Ovary (tissue), 9 donors: ENCODE measurements around the gene FFAR4. TPM values are rescaled to one million over a fixed set of nuclear protein-coding genes. Genes with fewer than 3 reads are reported as not detected.

ENCODE experiments used
- DNase-seq, 5 donors: peaks; one replicate each; pipeline ENCODE4 v3.0.0-alpha.2; 2019 to 2020
- H3K27ac ChIP-seq, 2 donors: fragments of 200-600 bp; one replicate each; pipeline versions ENCODE4 v1.5.1 to v1.8.0; 2019 to 2022
- H3K27me3 ChIP-seq: fragments of 200-600 bp; one replicate; pipeline ENCODE4 v1.8.0; 2022
- H3K36me3 ChIP-seq: fragments of 200-600 bp; sonication (generic); one replicate; pipeline ENCODE4 v1.5.1; 2019
- H3K4me1 ChIP-seq: one replicate; pipeline ENCODE4 v1.8.1; 2013; ENCODE audit warnings: mild to moderate bottlenecking, moderate library complexity; ENCODE audit not compliant: insufficient read depth
- H3K4me3 ChIP-seq: fragments of 200-600 bp; sonication (generic); one replicate; pipeline ENCODE4 v1.5.1; 2017
- H3K9me3 ChIP-seq, 2 donors: fragments of 200-600 bp in 1 of 2; sonication (generic) in 1 of 2; one replicate each; pipeline versions ENCODE4 v1.5.1 to v1.8.1; 2013 to 2019; ENCODE audit warnings: mild to moderate bottlenecking in 1 of 2, moderate library complexity in 1 of 2
- EP300 ChIP-seq: sonication (generic); formaldehyde crosslinking; IDR thresholded peaks from one replicate; pipeline ENCODE4 v1.6.1; 2017; ENCODE audit warnings: antibody characterized with exemption
- POLR2A ChIP-seq: fragments of 450-650 bp; IDR thresholded peaks from one replicate; pipeline ENCODE4 v1.6.1; 2017; ENCODE audit warnings: antibody characterized with exemption, mild to moderate bottlenecking, moderate library complexity
- WGBS, 3 donors: extraction: QIAGEN DNeasy Blood & Tissue Kit in 1 of 3; methylation state at CpG; one replicate each; pipeline versions ENCODE4 v1.1.5 to v1.1.7; 2013 to 2017; 5-methylcytosine and 5-hydroxymethylcytosine counted together
- intact Hi-C, 4 donors: fragments of 100-400 bp; cut with DNase I; formaldehyde crosslinking; loops; one replicate each; pipeline versions ENCODE4 v1.11.0 to v1.15.1; 2022 to 2023
- polyA plus RNA-seq, 2 donors: library from polyadenylated mRNA; stranded (reverse); fragments of 200-250 nt in 1 of 2; fragments of 350-450 nt in 1 of 2; fragmentation: Illumina TruSeq in 1 of 2; extraction: RNeasy Lipid Tissue Mini Kit (QIAGEN cat#74804) in 1 of 2; gene quantifications; one replicate each; pipeline ENCODE4 v1.2.3, GENCODE V29; 2013 to 2014
- total RNA-seq, 7 donors: library from RNA; depleted of rRNA in 2 of 7; stranded (reverse); fragments of >200 nt in 2 of 7; fragmentation: NEBNext Ultra II Directional in 3 of 7; extraction: Animal tissue kit (Norgen Biotek cat#: 25700) in 3 of 7; gene quantifications; one replicate each; pipeline versions ENCODE4 v1.1.0 to v1.2.4, GENCODE V29; 2016 to 2023
- TF ChIP-seq, protein P1 (sequence below), 3 donors: fragments of 450-650 bp in 2 of 3; fragments of 200-600 bp in 1 of 3; IDR thresholded peaks; one replicate each; pipeline versions ENCODE4 v1.5.1 to v1.8.0; 2016 to 2022; ENCODE audit warnings: antibody characterized with exemption in 3 of 3, mild to moderate bottlenecking in 1 of 3
- donor health status: DM: no; HTN: no; CAD: no; lungs with moderate emphysema.
- donor health status: DM: no; HTN: no; CAD: no.
- donor health status: Bipolar disorder and iron deficiency.
- donor health status: DM: yes; HTN: yes; CAD: no.
- donor health status: DM: no; HTN: no; CAD: no.
- donor health status: DM: yes; HTN: yes; CAD: no.

The FFAR4 gene
- total and polyA plus RNA-seq, 9 donors = 0.07 to 3.7 (median 0.28) TPM; not detected in 4

DNA sequence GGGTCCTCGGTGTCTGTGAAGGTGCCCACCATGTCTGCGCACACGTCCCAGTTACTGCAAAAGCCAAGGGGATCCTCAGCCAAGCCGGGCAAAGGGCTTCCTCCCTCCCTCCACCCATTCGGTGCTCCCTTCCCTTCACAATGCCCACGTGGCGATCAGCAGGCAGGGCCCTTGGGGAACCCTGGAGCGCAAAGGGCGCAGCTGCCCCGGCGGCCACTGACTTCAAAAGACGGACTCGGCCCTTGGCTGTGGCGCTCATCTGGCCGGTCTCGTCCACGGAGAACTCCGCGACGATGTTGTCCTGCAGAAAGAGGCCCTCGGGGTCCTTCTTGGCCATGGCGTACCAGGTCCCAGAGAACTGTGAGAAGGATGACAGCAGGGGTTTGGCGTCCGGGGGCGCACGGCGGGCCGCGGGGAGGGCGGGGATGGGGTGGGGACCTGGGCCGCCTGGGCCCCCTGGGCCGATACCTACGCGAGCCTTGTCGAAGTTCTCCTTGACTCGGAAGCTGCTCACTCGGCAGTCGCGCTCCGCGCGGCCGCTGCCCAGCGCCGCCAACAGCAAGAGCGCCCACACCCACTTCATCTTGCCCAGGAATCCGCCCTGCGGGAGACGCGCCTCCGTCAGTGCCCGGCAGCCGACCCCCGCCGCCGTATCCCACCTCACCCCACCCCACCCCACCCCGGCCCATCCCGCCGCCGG lies 34.1 kb downstream of the FFAR4 start:
- peaks cover 2% of the 10 kb centered on the region for H3K4me1 ChIP-seq
- H3K27me3 ChIP-seq = no peaks in the 10 kb centered on the region
- no peaks in the 10 kb centered on the region for H3K9me3 ChIP-seq
- peak in 2 of 5 donors; percentile 17 to 41 for DNase-seq
- WGBS, 3 donors = 13 to 18% (median 14%) methylated on average over 43 to 60 of the region's 60 CpGs
- H3K36me3 ChIP-seq = no peaks in the 10 kb centered on the region
- H3K27ac ChIP-seq = no peak overlapping the region
- intact Hi-C loops = no loop called here
- no peak for TF ChIP-seq EP300
- TF ChIP-seq, protein P1, sequence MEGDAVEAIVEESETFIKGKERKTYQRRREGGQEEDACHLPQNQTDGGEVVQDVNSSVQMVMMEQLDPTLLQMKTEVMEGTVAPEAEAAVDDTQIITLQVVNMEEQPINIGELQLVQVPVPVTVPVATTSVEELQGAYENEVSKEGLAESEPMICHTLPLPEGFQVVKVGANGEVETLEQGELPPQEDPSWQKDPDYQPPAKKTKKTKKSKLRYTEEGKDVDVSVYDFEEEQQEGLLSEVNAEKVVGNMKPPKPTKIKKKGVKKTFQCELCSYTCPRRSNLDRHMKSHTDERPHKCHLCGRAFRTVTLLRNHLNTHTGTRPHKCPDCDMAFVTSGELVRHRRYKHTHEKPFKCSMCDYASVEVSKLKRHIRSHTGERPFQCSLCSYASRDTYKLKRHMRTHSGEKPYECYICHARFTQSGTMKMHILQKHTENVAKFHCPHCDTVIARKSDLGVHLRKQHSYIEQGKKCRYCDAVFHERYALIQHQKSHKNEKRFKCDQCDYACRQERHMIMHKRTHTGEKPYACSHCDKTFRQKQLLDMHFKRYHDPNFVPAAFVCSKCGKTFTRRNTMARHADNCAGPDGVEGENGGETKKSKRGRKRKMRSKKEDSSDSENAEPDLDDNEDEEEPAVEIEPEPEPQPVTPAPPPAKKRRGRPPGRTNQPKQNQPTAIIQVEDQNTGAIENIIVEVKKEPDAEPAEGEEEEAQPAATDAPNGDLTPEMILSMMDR (IDR thresholded peaks at IDR 0.05) = no peak
- no peak for TF ChIP-seq POLR2A
- peak overlapping the region; percentile 23 for H3K4me3 ChIP-seq

- intact Hi-C loops = no loop called here
- peak in 1 of 5 donors; percentile 37 for DNase-seq
- no peaks in the 10 kb centered on the region for H3K36me3 ChIP-seq
- peaks cover 2% of the 10 kb centered on the region for H3K4me1 ChIP-seq
- TF ChIP-seq EP300 (no peak), POLR2A (no peak)
- TF ChIP-seq, protein P1 (IDR thresholded peaks at IDR 0.05) = no peak
- no peaks in the 10 kb centered on the region for H3K27me3 ChIP-seq
- peak within 1 kb of the TSS; percentile 23 for H3K4me3 ChIP-seq
- no peak within 1 kb of the TSS for H3K27ac ChIP-seq
- WGBS, 3 donors = 1 to 3% (median 2%) methylated on average over 32 to 63 of the region's 63 CpGs
- H3K9me3 ChIP-seq = no peaks in the 10 kb centered on the region
Observed at GRCh38 chr10:93601146-93601773, 34.8 kb downstream of the FFAR4 start, which contains the start of gene RBP4. TSS of gene RBP4 (minus strand) at chr10:93601235. CDS start at chr10:93601028, 207 bp downstream.

DNA sequence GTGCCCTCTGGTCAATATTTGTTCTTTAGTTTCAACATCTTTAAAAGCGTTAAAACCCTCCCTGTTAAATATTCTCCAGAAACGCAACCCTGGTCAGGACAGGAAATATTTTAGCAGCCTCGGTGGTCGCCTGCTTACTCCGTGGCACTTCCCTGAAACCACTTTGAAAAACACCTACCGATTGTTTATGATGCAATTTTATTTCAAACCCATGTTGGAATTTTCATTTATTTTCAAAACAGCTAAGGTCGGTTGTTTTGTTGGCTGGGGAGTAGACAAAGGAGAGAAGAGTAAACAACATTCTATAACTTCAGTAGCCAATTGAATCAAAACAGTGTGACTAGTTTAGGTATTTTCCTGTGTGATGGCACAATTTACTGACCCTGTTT lies 35.3 kb downstream of the FFAR4 start:
- no peak for DNase-seq
- Histone ChIP-seq H3K4me1 (no peaks in the 10 kb centered on the region), H3K9me3 (no peaks in the 10 kb centered on the region), H3K27me3 (no peaks in the 10 kb centered on the region), H3K27ac (no peak overlapping the region), H3K36me3 (no peaks in the 10 kb centered on the region), H3K4me3 (no peak overlapping the region)
- intact Hi-C loops = no loop called here
- WGBS, 3 donors = 6 to 10% (median 6%) methylated on average over 7 of the region's 7 CpGs
- no peak for TF ChIP-seq EP300
- TF ChIP-seq, protein P1 (IDR thresholded peaks at IDR 0.05) = no peak
- TF ChIP-seq POLR2A = no peak

DNA sequence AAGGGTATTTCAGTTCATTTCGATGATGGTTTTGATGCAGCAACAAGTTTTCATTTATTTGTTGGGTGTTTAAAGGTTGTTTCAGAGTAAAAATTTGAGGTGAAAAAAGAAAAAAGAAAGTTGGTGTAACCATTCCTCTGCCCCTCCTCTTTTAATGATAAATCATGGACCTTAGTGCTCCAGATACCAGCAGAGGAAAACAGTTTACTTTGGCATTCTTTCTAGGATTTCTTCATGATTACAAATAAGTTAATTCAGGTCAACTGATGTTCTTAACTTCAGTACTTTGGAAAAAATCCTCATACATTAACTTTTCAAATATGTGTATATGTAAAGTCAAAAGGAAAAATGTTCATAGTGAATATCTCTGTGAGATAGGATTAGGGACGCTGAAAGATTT lies 36.6 kb downstream of the FFAR4 start:
- no peak overlapping the region for H3K27ac ChIP-seq
- H3K9me3 ChIP-seq = peaks cover 0 to 3% of the 10 kb centered on the region in 2 donors
- intact Hi-C loops = no loop called here
- TF ChIP-seq EP300 = no peak
- DNase-seq = no peak
- no peaks in the 10 kb centered on the region for H3K4me1 ChIP-seq
- H3K36me3 ChIP-seq = no peaks in the 10 kb centered on the region
- H3K4me3 ChIP-seq = no peak overlapping the region
- no peaks in the 10 kb centered on the region for H3K27me3 ChIP-seq
- 93 to 96% (median 93%) methylated on average over 2 of the region's 2 CpGs for WGBS, 3 donors

DNA sequence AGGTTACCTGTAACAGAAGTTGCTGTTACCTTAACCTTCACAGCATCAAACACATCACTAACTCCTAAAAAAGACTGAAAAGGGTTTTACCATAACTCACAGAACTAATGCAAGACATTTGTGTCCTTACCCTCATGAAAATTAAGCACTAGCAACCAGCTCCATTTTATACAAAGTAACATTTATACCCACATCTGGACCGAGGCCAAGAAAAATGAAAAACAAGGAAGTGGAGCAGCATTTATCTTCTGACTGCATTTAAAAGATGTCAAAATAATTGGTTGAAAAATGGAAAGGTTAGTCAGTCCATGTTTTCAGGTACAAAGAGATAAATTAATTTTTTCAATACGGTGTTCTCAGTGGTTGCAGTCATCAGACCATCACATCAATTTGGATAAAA lies 37.7 kb downstream of the FFAR4 start:
- H3K36me3 ChIP-seq = no peaks in the 10 kb centered on the region
- no peaks in the 10 kb centered on the region for H3K4me1 ChIP-seq
- no peak overlapping the region for H3K27ac ChIP-seq
- DNase-seq = no peak
- TF ChIP-seq, protein P1 (IDR thresholded peaks at IDR 0.05) = no peak
- TF ChIP-seq POLR2A (no peak), EP300 (no peak)
- intact Hi-C loops = no loop called here
- H3K9me3 ChIP-seq = peaks cover 0 to 3% of the 10 kb centered on the region in 2 donors
- H3K27me3 ChIP-seq = no peaks in the 10 kb centered on the region
- WGBS, 3 donors = 28 to 37% (median 29%) methylated on average over 2 of the region's 2 CpGs
- H3K4me3 ChIP-seq = no peak overlapping the region
